Osteoblast (primary cell): ENCODE measurements around the gene HSH2D. TPM values are rescaled to one million over a fixed set of nuclear protein-coding genes. Genes with fewer than 3 reads are reported as not detected.
A peak's percentile ranks its signal among the peaks of the same experiment; 100 is the strongest.

Experiments used
- DNase-seq: peaks from one replicate; pipeline ENCODE4 v3.0.0; 2011; ENCODE audit warnings: low spot score, mixed read lengths; ENCODE audit not compliant: insufficient read length; ENCODE audit errors: missing footprints
- H2AFZ ChIP-seq: 2 replicates; pipeline ENCODE4 v1.6.0; 2011; ENCODE audit warnings: mild to moderate bottlenecking, low read length
- H3K27ac ChIP-seq: 2 replicates; pipeline ENCODE4 v1.5.1; 2011; ENCODE audit warnings: mild to moderate bottlenecking, low read depth, low read length, moderate library complexity
- H3K27me3 ChIP-seq: 2 replicates; pipeline ENCODE4 v1.6.0; 2012; ENCODE audit warnings: mild to moderate bottlenecking, control low read depth, inconsistent platforms, low read length, moderate library complexity; ENCODE audit not compliant: insufficient read depth
- H3K36me3 ChIP-seq: 2 replicates; pipeline ENCODE4 v1.5.1; 2011; ENCODE audit warnings: mild to moderate bottlenecking, low read length, control low read depth, moderate library complexity; ENCODE audit not compliant: insufficient read depth
- H3K4me1 ChIP-seq: 2 replicates; pipeline ENCODE4 v1.5.1; 2011; ENCODE audit warnings: mild to moderate bottlenecking, low read length, control low read depth, moderate library complexity; ENCODE audit not compliant: insufficient read depth
- H3K4me2 ChIP-seq: 2 replicates; pipeline ENCODE4 v1.6.0; 2011; ENCODE audit warnings: mild to moderate bottlenecking, low read length; ENCODE audit not compliant: insufficient read depth
- H3K4me3 ChIP-seq: fragments of 200-600 bp; sonication (generic); 3 replicates; pipeline ENCODE4 v1.5.1; 2012; ENCODE audit warnings: mild to moderate bottlenecking, low read length, inconsistent platforms; ENCODE audit not compliant: insufficient read depth
- H3K79me2 ChIP-seq: 2 replicates; pipeline ENCODE4 v1.6.0; 2012; ENCODE audit warnings: mild to moderate bottlenecking, low read length, control low read depth, inconsistent platforms; ENCODE audit not compliant: insufficient read depth
- H3K9me3 ChIP-seq: 2 replicates; pipeline ENCODE4 v1.5.1; 2011; ENCODE audit warnings: low read depth, low read length, control low read depth
- H4K20me1 ChIP-seq: 2 replicates; pipeline ENCODE4 v1.6.0; 2012; ENCODE audit warnings: mild to moderate bottlenecking, low read length, control low read depth; ENCODE audit not compliant: insufficient read depth
- CTCF ChIP-seq: IDR thresholded peaks from 2 replicates; pipeline ENCODE4 v1.5.1; 2011; ENCODE audit warnings: mild to moderate bottlenecking, low read depth, low read length, moderate library complexity; ENCODE audit errors: extremely low read depth
- total RNA-seq: library from RNA; depleted of rRNA; stranded (reverse); fragments of >200 nt; gene quantifications from 2 replicates; pipeline ENCODE4 v1.2.3, GENCODE V29; 2012

The HSH2D gene
- total RNA-seq, 1 donor = 0.36 TPM

DNA sequence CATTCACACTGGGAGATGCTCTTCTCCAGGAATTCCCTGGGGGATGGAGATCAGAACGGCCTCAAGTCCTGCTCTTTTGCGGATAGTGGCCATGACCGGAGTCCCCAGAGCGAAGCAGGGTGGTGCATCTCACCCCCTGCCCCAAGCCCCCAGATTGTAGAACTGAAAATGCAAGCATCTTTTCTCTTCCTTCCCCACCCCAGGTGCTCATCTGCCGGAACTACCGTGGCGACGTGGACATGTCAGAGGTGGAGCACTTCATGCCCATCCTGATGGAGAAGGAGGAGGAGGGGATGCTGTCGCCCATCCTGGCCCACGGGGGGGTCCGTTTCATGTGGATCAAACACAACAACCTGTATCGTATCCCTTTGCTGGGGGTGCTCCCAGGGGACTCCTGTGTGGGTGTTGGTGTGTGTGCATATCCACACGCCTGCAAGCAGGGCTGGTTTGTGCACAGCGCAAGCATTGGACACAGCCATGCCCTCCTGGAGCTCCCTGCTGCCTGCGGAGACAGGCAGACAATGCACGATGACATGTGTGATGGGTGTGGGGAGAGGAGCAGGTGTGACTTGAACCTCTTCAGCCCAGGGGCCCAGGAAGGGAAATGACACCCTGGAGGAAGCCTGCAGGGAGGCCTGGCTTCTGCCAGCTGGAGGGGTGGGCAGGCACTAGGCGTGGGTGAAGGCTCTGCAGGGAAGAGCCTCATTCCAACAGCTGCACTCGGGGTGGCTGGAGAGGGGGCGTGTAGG, 59.9 kb downstream of the HSH2D start:
- peak; percentile 32 for DNase-seq
- Histone ChIP-seq H3K27ac (no peak overlapping the region), H3K79me2 (peaks cover 65% of the 10 kb centered on the region), H2AFZ (no peak overlapping the region), H3K27me3 (no peaks in the 10 kb centered on the region), H4K20me1 (peaks cover 65% of the 10 kb centered on the region), H3K9me3 (no peaks in the 10 kb centered on the region), H3K4me2 (no peak overlapping the region), H3K36me3 (peaks cover 53% of the 10 kb centered on the region), H3K4me3 (no peak overlapping the region), H3K4me1 (peaks cover 28% of the 10 kb centered on the region)
- TF ChIP-seq CTCF = no peak

- no peak for TF ChIP-seq CTCF
- Histone ChIP-seq H3K4me1 (peaks cover 23% of the 10 kb centered on the region), H3K4me2 (no peak overlapping the region), H3K9me3 (no peaks in the 10 kb centered on the region), H4K20me1 (peaks cover 65% of the 10 kb centered on the region), H3K27me3 (no peaks in the 10 kb centered on the region), H2AFZ (no peak overlapping the region), H3K4me3 (no peak overlapping the region), H3K36me3 (peaks cover 58% of the 10 kb centered on the region), H3K79me2 (peaks cover 62% of the 10 kb centered on the region), H3K27ac (no peak overlapping the region)
- DNase-seq = no peak
These were observed 60.5 kb downstream of the HSH2D start for GRCh38 chr19:16204005-16204294.

DNA sequence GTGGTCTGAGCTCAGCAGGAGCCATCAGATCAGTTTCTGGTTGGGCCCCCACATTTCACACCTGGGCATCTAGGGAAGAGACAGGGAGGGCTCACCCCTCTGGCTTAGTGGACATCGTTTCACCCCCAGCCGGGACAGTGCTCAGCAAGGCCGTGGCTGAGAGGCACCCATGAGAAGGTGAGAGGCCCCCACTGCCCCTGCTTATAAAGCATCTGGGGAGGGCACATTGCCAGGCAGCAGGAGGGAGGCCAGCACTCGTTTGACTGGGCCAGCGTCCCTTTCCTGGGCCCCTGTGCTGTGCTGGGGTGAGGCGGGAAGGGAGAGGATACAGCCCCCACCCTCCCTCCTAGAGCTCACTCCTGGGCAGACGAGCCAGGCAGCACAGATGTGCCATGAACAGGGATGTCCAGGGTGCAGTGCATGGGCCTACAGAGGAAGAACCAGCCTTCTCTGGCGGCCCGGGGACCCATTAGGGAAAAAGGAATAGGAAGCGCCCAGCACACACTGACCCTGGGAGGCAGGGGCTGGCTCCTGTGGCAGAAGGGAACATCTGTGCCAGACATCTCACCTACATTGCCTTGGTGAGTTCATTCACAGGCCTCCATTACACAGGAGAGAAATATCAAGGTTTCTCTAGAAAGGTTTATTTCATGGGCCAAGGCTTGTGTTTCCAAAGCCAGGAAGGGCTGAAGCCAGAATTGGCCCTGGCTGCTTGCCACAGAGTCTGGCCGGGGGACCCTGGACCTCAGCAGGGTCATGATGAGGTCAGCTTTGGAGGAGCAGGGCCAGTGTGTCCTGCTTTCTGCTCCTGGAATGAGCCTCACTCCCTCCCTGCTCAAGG, 61.9 kb downstream of the HSH2D start:
- Histone ChIP-seq H3K4me2 (no peak overlapping the region), H2AFZ (no peak overlapping the region), H3K36me3 (peaks cover 73% of the 10 kb centered on the region), H4K20me1 (peaks cover 50% of the 10 kb centered on the region), H3K4me1 (peaks cover 10% of the 10 kb centered on the region), H3K4me3 (no peak overlapping the region), H3K9me3 (no peaks in the 10 kb centered on the region), H3K79me2 (peaks cover 58% of the 10 kb centered on the region), H3K27me3 (no peaks in the 10 kb centered on the region), H3K27ac (no peak overlapping the region)
- peak; percentile 44 for DNase-seq
- no peak for TF ChIP-seq CTCF

DNA sequence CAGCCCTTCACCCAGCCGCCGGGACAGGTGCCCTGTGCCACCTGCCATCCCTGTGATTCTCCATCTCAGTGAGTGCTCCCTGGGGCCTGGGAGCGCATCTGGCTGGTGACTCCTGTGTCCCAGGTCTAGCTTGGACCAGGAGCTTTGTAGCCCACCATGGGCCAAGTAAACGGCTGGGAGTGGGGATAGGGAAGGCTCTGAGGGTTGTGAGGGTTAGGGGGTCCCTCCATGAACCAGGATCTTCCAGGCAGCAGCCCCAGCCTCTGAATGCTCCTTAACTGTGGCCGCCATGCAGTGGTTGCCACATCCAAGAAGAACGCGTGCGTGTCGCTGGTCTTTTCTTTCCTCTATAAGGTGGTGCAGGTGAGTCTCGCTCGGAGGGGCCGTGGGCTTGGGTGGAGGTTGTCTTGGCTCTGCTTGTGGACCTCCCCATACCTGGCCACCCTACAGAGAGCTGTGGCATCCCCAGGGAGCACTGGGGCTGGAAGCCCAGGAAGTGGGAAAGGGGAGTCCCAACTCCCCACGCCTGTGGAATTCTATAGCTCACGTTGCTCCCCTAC, 62.6 kb downstream of the HSH2D start:
- H3K27ac ChIP-seq = no peak overlapping the region
- H3K79me2 ChIP-seq = peaks cover 57% of the 10 kb centered on the region
- H3K4me1 ChIP-seq = peaks cover 10% of the 10 kb centered on the region
- H3K4me2 ChIP-seq = no peak overlapping the region
- H3K27me3 ChIP-seq = no peaks in the 10 kb centered on the region
- no peak overlapping the region for H2AFZ ChIP-seq
- H4K20me1 ChIP-seq = peaks cover 43% of the 10 kb centered on the region
- TF ChIP-seq CTCF = no peak
- DNase-seq = peak; percentile 50
- peaks cover 75% of the 10 kb centered on the region for H3K36me3 ChIP-seq
- H3K4me3 ChIP-seq = no peak overlapping the region
- no peaks in the 10 kb centered on the region for H3K9me3 ChIP-seq
